Stimulated activated CD4-positive, alpha-beta T cell treated with anti-CD3 and anti-CD28 coated beads, Interleukin-2, amount 100 ng/mL, for 48 hours (primary cell): ENCODE results near the gene ZNF629.

Experiments
- DNase-seq, 2 donors: peaks; one replicate each; pipeline ENCODE4 v3.0.0-alpha.2; 2020

Gene ZNF629

GRCh38 chr16:30746638-30747175 is 40.3 kb downstream of the ZNF629 start:
- DNase-seq = no peak

DNA sequence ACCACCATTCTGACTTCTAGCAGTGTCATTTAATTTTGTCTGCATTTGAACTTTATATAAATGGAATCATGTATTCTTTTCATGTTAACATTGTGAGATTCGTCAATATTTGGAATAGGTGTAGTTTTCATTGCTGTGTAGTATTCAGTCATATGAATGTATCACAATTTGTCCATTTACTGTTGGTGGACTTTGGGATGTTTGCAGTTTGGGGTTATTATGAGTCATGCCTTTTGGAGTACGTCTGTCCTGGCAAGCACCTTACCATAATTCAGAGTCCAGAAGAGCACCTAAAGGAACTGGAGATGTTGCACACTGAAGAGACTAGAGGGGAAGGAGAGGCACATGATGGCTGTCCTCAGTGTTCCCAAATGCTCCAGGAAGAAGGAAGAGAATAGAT is 41.9 kb downstream of the ZNF629 start:
- no peak for DNase-seq

DNA sequence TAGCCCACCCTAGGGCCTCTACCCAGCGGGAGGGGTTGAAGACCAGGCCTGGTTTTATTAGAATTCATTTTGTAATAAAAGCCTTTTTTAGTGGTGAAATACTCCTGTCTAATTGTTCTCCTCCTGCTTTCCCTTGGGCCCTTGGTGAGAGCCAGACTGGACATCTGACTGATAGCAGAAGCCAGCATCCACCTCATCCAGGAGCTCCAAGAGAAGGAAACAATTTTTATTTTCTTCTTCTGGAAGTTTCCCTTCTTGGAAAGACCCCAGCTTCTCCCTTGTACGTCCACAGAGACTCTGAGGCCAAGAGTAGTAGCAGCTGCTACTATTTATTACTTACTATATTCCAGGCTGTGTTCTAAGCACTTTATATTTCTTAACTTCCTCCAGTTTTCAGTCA is 42.8 kb downstream of the ZNF629 start:
- no peak for DNase-seq

DNA sequence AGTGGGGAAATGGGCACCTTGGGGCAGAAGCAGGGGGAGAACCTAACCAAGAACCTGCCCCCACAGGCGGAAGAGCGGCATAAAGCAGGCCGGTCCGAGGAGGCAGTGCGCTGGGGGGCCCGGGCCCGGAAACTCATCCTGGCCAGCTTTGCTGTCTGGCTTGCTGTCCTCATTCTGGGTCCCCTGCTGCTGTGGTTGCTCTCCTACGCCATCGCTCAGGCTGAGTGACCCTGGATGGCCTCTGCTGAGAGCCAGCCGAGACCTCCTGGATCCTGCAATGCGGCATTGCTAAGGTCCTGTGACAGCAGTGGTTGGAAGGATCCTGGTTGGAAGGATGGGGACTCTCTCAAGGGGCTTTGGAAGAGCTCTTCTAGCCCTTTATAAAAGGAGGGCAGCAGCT is 43.3 kb downstream of the ZNF629 start:
- no peak for DNase-seq

DNA sequence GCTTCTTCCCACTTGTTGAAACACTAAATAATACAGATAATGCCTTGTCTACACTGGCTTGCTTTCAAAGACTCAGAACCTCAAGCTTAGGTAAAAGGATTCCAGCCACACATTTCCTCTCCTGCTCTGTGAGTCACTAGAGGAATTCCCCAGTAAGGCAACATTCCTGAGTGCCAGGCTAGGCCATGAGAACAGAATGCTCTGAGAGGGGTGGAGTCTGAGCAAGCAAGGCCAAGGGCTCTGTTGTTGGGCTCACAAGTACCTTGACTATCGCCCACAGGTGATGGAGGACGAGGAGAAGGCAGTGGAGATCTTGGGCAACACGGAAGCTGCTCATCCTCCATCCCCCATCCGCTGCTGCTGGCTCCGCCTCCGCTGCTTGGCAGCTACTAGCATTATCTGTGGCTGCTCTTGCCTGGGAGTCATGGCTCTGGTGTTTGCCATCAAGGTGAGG is 45.5 kb downstream of the ZNF629 start:
- no peak for DNase-seq

- no peak for DNase-seq
Observed at GRCh38 chr16:30740364-30741251, 46.4 kb downstream of the ZNF629 start.

DNA sequence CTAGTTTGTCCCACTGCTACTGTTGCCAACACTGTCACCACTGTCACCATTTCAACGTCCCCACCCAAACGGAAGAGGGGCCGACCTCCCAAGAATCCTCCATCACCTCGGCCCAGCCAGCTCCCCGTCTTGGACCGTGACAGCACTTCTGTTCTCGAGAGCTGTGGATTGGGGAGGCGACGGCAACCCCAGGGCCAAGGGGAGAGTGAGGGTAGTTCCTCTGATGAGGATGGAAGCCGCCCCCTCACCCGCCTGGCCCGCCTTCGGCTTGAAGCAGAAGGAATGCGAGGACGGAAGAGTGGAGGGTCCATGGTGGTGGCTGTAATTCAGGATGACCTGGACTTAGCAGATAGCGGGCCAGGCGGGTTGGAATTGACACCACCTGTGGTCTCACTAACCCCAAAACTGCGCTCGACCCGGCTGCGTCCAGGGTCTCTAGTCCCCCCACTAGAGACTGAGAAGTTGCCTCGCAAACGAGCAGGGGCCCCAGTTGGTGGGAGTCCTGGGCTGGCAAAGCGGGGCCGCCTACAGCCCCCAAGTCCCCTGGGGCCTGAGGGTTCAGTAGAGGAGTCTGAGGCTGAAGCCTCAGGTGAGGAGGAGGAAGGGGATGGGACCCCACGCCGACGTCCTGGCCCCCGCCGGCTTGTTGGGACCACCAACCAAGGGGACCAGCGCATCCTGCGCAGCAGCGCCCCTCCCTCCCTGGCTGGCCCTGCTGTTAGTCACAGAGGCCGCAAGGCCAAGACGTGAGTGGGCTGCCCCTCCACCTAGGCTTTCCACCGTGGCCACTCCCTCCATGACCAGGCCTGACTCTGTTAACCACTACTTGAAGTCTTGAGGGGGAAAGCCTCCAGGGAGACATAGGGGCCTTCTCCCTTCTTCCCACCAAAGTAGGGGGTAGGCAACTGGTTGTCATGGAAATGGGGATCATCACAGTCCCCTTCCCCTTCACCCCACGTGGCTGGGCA is 47.7 kb downstream of the ZNF629 start:
- no peak for DNase-seq

- DNase-seq = no peak
Observed at GRCh38 chr16:30737794-30738648, 49.0 kb downstream of the ZNF629 start.

GRCh38 chr16:30736995-30737793 is 49.8 kb downstream of the ZNF629 start:
- no peak for DNase-seq

DNA sequence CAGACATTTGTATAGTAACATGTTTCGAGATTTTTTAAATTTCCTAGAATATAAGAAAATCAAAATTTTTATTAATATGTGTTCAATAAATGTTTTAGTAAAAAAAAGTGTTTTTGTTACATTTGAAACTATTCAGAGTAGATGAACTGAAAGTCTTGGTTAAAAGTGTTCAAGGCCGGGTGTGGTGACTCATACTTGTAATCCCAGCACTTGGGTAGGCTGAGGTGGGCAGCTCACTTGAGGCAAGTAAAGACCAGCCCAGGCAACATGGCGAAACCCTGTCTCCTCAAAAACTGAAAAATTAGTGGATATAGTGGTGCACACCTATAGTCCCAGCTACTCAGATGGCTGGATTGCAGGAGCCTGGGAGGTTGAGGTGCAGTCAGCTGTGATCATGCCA is 55.6 kb downstream of the ZNF629 start:
- DNase-seq = no peak

GRCh38 chr16:30728899-30729672 is 57.9 kb downstream of the ZNF629 start:
- DNase-seq = no peak
